Duodenal mucosa (tissue), 2 donors: Measurements from ENCODE around the gene LIPC.

Experiments
- H3K27ac ChIP-seq: one replicate; pipeline ENCODE4 v1.7.0; 2013; ENCODE audit warnings: low read depth, low read length
- H3K27me3 ChIP-seq, 2 donors: one replicate each; pipeline ENCODE4 v1.7.0; 2013; ENCODE audit warnings: low read length in 2 of 2, control low read depth in 1 of 2; ENCODE audit not compliant: insufficient read depth in 2 of 2, control insufficient read depth in 1 of 2
- H3K36me3 ChIP-seq, 2 donors: one replicate each; pipeline ENCODE4 v1.7.0; 2013; ENCODE audit warnings: low read length in 2 of 2, control low read depth in 1 of 2; ENCODE audit not compliant: insufficient read depth in 2 of 2, control insufficient read depth in 1 of 2
- H3K4me1 ChIP-seq, 2 donors: one replicate each; pipeline ENCODE4 v1.7.0; 2013; ENCODE audit warnings: low read length in 2 of 2, control low read depth in 1 of 2; ENCODE audit not compliant: insufficient read depth in 2 of 2, control insufficient read depth in 1 of 2
- H3K4me3 ChIP-seq, 2 donors: one replicate each; pipeline ENCODE4 v1.7.0; 2013; ENCODE audit warnings: low read length in 2 of 2, low read depth in 1 of 2
- H3K9ac ChIP-seq, 2 donors: one replicate each; pipeline ENCODE4 v1.7.0; 2013; ENCODE audit warnings: low read length in 2 of 2, low read depth in 1 of 2
- H3K9me3 ChIP-seq, 2 donors: one replicate each; pipeline ENCODE4 v1.7.0; 2013; ENCODE audit warnings: low read length in 2 of 2, control low read depth in 1 of 2; ENCODE audit not compliant: control insufficient read depth in 1 of 2

LIPC gene

DNA sequence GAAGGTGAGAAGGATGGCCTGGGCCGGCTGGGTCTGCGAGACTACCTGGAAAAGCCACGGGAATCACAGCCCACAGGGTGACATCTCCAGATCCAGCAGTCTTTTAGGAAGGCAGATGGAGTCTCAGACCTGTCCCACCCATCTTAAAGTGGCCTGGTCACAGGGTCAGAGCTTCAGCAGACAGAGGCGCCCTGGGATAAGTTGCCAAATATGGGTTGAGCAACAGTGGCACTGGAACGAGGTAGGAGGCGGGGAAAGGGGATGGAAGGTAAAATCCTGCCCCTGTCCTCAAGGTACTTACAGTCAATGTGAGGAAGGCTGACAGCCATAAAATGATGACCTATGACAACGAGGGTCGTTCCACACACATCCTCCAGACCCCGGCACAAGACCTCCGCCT, 80.7 kb downstream of the LIPC start:
- Histone ChIP-seq H3K27me3 (no peaks in the 10 kb centered on the region), H3K9ac (no peak overlapping the region), H3K9me3 (no peaks in the 10 kb centered on the region), H3K27ac (no peak overlapping the region), H3K4me3 (no peak overlapping the region), H3K36me3 (no peaks in the 10 kb centered on the region), H3K4me1 (no peaks in the 10 kb centered on the region)

DNA sequence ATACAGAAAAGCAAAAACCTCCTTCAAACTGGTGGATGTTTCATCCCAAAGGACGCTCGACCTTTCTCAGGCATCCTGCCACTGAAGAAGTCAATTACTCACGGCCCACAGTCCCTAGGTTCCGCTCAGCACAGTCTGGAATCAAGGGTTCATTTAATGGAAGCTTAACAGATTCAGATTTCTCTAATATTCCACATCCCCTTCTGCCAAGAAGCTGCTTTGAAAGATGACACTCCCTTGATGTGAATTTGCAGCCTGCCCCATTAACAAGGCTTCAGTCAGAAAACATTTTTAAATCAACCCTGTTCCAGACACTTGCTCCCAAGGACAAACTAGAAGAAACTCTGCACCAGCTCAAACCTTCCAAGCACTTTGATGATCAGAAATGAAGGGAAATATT, 81.2 kb downstream of the LIPC start:
- H3K27ac ChIP-seq = no peak overlapping the region

DNA sequence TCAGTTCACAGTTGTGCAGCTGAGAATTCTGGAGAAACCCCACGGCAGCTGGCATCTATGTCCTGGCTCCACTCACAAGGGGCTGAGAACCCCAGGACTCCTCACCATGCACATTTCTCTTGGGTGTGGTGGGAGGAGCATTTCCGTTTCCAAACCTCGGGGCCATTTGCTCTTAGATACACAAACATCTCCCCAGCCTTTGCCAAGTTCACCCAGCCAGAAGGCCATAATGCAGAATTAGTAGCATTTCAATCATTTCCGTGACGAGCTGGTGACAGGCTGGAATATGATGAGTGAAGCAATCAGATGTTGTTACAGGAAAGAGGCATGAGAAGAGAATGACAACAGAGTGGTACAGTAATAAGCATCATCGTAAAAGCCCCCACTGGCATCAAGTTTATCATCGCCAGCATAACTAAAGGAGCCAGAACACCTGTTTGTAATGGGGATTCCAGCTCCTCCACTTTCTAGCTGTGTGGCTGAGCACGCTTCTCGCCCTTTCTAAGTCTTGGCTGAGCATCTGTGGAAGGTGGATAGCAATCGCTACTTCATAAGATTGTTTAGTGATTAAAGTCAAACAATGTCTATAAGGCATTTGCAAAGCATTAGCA, 82.0 kb downstream of the LIPC start:
- no peaks in the 10 kb centered on the region for H3K36me3 ChIP-seq
- H3K9me3 ChIP-seq = no peaks in the 10 kb centered on the region
- no peak overlapping the region for H3K9ac ChIP-seq
- H3K27me3 ChIP-seq = no peaks in the 10 kb centered on the region
- no peak overlapping the region for H3K27ac ChIP-seq
- H3K4me1 ChIP-seq = peaks cover 0 to 6% of the 10 kb centered on the region in 2 donors
- H3K4me3 ChIP-seq = no peak overlapping the region

More for the DNA sequence above, 81.2 kb downstream of the LIPC start:
- no peak overlapping the region for H3K9ac ChIP-seq
- no peak overlapping the region for H3K4me3 ChIP-seq
- H3K4me1 ChIP-seq = no peaks in the 10 kb centered on the region
- no peaks in the 10 kb centered on the region for H3K9me3 ChIP-seq
- no peaks in the 10 kb centered on the region for H3K27me3 ChIP-seq
- no peaks in the 10 kb centered on the region for H3K36me3 ChIP-seq

DNA sequence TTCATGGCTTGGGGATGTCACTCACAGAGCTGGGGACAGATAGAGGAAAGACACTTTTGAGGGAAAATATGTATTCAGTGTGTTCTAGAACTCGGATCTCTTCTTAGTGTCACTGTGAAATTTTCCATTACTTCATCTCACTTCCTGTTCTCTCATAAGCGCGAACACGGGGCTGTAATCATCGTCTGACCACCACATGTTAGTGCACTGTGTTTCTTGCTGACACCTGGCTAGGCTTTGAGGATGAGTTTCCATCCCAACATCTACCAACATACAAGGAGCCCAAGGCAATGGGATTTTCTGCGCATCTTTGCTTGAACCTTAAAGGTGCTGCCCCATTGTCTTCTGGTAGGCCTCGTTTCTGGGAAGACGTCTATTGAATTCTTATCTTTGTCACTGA, 84.0 kb downstream of the LIPC start:
- Histone ChIP-seq H3K9me3 (no peaks in the 10 kb centered on the region), H3K27ac (no peak overlapping the region), H3K4me1 (peaks cover 4 to 6% of the 10 kb centered on the region in 2 donors), H3K27me3 (no peaks in the 10 kb centered on the region), H3K4me3 (no peak overlapping the region), H3K9ac (no peak overlapping the region), H3K36me3 (no peaks in the 10 kb centered on the region)

DNA sequence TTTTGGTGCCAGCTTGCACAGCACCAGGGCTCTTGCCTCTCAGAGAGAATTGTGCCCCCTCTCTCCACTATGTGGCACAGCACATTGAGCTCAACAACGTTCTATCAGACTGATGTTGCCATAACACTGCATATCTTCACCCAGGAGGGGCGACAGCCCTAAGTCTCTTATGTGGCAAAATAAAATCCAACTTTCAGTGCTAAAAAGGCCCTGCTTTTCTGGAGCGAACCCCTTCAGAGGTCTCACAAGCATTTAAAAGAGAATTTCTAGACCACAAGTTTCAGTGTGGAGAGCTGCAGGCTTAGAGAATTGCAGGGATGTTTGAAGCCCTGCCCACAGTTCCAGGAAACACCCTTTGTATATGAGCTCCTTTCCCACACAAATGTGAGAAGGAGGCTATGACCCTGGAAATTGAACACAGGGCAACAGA, 85.5 kb downstream of the LIPC start:
- Histone ChIP-seq H3K36me3 (no peaks in the 10 kb centered on the region), H3K4me3 (no peak overlapping the region), H3K4me1 (peaks cover 4 to 6% of the 10 kb centered on the region in 2 donors), H3K9ac (no peak overlapping the region), H3K9me3 (no peaks in the 10 kb centered on the region), H3K27me3 (no peaks in the 10 kb centered on the region), H3K27ac (no peak overlapping the region)

DNA sequence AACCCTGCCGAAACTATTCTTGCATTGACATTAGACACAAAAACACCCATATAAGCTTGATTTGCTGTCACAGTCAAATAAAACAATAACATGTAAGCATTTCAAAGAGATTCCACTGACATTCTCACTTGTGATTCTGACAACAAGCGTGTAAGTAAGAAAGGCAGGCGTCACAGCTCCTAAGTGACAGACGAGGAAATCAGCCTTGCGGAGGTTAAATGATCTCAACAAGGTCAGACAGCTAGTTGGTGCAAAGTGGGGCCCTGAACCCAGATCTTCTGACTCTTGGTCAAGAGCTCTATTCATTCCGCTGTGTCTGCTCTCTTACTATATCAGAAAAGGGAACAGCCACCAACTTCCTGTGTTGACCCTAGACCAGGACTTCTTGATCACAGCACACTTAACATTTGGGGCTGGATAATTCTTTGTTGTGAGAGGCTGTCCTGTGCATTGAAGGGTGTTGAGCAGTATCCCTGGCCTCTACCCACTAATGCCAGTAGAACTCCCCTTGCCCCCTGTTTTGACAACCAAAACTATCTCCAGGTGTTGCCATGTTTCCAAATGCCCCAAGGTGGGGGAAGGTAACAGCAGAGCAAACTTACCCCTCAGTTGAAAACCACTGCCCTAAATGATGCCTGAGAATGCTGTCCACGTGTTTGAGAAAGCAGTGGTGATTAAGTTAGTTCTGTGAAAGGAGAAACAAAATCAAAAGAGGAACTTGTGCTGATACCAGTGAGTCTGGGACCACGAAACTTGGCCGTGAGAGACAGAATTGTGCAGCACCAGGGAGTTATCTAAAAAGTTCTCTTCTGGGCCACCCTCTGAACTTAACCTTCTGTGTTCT, 86.1 kb downstream of the LIPC start:
- Histone ChIP-seq H3K27me3 (no peaks in the 10 kb centered on the region), H3K27ac (no peak overlapping the region), H3K4me3 (no peak overlapping the region), H3K9ac (no peak overlapping the region), H3K9me3 (no peaks in the 10 kb centered on the region), H3K36me3 (no peaks in the 10 kb centered on the region), H3K4me1 (peaks cover 4 to 6% of the 10 kb centered on the region in 2 donors)

DNA sequence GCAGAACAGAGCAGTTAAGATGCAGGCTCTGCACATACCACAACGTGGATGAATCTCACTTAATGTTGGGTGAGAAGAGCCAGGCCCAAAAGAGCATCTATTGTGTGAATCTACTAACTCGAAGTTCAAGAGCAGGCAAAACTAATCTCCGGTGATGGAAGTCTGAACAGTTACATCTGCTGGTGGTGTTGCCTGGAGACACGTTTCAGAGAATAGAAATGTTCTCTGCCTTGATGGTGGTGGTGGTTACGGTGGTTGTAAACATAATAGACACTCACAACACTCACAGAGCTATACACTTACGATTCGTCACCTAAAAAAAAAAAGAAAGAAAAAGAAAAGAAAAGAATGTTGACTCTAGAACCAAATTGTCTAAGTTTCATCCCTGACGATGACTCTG, 86.8 kb downstream of the LIPC start:
- no peak overlapping the region for H3K4me3 ChIP-seq
- no peak overlapping the region for H3K9ac ChIP-seq
- no peak overlapping the region for H3K27ac ChIP-seq
- H3K36me3 ChIP-seq = no peaks in the 10 kb centered on the region
- no peaks in the 10 kb centered on the region for H3K27me3 ChIP-seq
- peaks cover 4 to 6% of the 10 kb centered on the region in 2 donors for H3K4me1 ChIP-seq
- H3K9me3 ChIP-seq = no peaks in the 10 kb centered on the region

DNA sequence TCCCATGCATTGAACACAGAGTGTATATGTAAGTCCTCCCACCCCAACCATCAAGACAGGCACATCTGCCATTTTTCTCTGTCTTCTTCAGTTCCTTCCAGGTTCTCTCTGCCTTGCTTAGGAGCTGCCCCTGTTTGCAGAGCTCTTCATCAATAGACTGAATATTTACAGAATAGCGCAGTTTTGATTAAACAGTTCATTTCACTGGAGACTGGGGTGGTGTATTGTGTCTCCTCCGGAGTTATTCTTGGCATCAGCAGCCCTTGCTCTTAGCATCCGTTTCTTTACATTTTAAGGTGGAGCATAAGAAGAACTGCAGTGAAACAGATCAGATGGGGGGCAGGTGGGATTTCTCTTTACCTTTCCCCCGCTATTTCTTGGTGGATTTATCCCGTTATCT, 87.7 kb downstream of the LIPC start:
- H3K36me3 ChIP-seq = no peaks in the 10 kb centered on the region
- peaks cover 4 to 6% of the 10 kb centered on the region in 2 donors for H3K4me1 ChIP-seq
- no peak overlapping the region for H3K9ac ChIP-seq
- H3K27ac ChIP-seq = no peak overlapping the region
- H3K9me3 ChIP-seq = no peaks in the 10 kb centered on the region
- H3K27me3 ChIP-seq = no peaks in the 10 kb centered on the region
- no peak overlapping the region for H3K4me3 ChIP-seq

DNA sequence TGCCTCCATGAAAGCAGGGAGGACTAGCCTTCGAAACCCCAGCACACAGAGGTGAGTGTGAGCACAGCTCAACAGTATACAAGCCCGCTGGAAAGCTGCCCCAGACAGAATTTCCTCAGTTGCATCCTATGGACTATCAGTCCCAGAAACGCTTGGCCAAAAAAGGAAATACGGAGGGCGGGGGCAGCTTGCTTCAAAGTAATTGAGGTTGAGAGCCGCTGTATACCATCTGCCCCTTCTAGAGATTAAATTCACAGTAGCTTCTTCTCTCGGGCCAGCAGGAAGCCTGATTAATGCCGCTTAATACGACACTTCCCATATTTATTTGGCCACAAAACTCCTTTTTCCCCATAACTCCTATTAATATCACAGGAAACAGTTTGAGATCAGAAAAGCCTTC, 88.7 kb downstream of the LIPC start:
- Histone ChIP-seq H3K36me3 (no peaks in the 10 kb centered on the region), H3K27me3 (no peaks in the 10 kb centered on the region), H3K9me3 (no peaks in the 10 kb centered on the region), H3K9ac (no peak overlapping the region), H3K4me1 (peaks cover 4 to 6% of the 10 kb centered on the region in 2 donors), H3K27ac (no peak overlapping the region), H3K4me3 (no peak overlapping the region)

DNA sequence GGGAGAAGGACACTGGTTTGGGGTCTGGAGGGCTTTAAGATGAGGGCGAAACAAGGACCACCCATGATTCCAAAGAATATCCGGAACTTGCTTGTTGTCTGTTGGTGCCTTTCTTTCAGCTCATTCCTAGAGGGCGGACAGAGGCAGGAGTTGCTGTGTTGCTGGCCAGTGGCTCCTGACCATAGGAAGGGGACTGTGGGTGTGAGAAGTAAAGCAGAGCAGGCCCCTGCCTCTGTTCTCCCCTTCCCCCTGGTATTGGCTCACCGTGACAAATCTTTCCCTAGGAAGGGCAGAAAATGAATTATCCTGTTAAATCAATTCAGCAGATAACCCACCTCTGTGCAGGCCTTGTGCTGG, 89.1 kb downstream of the LIPC start:
- peaks cover 4 to 6% of the 10 kb centered on the region in 2 donors for H3K4me1 ChIP-seq
- H3K9me3 ChIP-seq = no peaks in the 10 kb centered on the region
- no peaks in the 10 kb centered on the region for H3K36me3 ChIP-seq
- H3K9ac ChIP-seq = no peak overlapping the region
- no peak overlapping the region for H3K27ac ChIP-seq
- H3K4me3 ChIP-seq = no peak overlapping the region
- no peaks in the 10 kb centered on the region for H3K27me3 ChIP-seq
